CD4-positive, alpha-beta T cell treated with Interleukin-4 for 4 hours (primary cell): Measurements from ENCODE around the gene STXBP6.
"Not testable (repeated sequence)": the region's sequence is repeated elsewhere in the genome, so short reads cannot be mapped to it uniquely, and the experiment has no call there.

ENCODE experiments used
- DNase-seq: peaks from one replicate; pipeline ENCODE4 v3.0.0-alpha.2; 2020

STXBP6 gene

DNA sequence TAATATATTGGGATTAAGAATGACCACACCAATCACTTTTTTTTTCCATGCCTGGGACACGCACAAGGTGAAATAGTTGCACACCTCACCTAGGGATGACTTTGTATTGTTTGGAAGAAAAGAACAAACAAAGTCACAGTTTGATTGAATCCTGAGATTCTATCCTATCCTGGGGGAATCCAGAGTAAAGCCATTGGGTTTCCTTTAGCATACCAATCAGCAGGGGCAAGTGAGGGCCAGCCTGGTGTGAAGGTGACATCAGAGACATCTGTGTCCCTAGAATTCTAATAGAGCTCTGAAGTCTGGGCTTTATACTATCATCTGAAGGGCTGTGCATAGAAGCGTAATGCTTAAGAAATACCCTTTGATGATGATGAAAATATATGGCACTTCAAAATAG lies 199.9 kb downstream of the STXBP6 start:
- no peak for DNase-seq

DNA sequence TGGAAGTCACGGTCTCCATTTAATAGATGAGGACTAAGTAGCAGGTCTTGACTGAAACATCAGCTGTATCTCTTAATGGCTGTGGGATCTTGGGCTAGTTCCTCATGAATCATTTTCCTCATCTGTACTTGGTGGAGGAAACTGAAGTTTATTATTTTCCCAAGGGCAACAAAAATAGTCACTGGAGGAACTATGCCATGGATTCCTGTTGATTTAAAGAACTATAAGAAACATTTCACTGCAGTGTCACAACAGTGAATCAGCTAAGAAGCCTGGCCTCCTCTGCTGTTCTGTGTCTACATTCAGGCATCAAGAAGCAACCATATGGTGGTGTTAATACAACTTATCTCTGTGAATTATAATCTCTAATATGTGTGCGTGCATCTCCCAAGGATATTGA lies 200.5 kb downstream of the STXBP6 start:
- DNase-seq, result no peak

DNA sequence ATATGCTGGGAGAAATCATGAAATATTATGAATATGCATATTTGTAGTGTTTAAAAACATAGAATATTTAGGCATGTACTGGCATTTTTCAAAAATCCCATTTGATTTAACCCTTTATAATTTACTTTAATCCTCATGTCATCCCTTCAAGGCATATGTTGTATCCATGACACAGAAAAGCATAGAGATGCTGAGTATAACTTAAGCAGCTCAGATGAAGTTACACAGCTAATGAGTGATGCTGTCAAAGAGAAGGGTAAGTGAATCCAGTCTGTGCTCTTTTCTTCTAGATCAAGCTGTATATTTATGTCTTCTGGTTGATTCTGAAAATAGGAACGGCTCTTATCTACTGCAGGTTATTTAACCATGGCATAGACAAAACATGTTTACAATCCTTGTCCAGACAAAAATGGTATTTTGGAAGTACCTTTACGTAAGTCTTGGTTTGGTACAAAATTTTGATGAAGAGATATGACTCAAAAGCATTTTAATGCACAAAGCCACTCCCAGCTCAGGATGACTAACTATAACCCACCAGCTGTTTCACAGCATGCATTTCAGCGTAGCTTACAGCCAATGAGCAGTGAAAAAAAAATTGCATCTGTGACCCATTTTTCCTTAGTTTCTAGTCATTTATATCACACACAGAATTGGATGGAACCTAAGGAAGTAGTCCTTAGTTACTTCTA lies 201.7 kb downstream of the STXBP6 start:
- no peak for DNase-seq

DNA sequence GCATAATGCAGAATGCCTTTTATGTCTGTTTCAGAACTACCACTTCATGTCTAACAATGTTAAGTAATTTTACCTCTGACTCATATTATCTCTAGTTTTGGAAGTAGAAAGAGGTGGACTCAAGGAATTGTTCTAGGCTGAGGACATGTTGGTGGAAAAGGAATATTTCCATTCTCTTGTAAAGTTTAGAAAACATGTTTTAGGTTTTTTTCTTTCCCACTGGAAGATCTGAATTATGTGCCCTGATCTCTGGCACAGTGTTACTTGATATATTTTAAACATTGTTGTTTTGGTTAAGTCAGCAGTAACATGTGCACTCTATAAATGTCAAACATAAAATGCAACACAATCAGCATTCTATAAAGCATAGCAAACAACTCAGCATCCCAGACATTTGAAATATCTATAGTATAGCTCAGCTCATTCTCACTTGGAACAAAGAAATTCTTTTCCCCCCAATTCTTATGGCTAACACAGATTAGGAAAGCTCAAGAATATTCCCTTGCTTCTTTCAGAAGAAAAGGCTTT lies 202.3 kb downstream of the STXBP6 start:
- no peak for DNase-seq

DNA sequence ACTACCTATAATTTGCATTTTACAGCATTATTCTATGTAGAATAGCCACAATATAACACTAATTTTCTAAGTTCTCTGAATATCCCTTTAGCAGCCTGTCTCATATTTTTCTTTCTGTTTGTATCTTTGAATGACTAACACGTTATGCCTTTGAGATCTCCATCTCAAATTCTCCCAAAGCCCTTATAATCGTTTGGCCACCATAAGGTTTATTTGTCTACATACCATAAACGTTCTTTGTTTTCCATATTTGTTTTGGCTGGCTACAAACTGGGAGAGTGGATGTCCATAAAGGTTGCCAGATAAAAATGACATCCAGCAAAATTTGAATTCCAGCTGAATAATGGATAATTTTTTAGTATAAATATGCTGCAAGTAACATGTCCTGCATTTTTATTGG lies 203.7 kb downstream of the STXBP6 start:
- no peak for DNase-seq

DNA sequence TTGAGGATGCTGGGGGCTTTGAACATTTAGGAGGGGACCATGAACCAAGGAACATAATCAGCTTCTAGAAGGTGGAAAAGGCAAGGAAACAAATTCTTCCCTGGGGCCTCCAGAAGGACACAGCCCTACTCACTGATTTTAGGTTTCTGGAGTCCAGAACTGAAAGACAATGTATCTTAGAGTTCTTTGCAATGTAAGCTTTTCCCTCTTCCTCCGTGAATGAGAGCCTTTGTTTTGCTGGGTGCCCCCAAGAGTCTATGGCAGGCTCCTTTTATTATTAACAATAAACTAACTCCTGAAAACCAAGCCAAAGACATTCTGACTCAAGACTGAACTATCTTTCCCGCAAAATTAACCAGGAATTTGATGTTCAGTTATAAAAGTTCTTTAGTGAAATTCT lies 204.1 kb downstream of the STXBP6 start:
- DNase-seq, result no peak

DNA sequence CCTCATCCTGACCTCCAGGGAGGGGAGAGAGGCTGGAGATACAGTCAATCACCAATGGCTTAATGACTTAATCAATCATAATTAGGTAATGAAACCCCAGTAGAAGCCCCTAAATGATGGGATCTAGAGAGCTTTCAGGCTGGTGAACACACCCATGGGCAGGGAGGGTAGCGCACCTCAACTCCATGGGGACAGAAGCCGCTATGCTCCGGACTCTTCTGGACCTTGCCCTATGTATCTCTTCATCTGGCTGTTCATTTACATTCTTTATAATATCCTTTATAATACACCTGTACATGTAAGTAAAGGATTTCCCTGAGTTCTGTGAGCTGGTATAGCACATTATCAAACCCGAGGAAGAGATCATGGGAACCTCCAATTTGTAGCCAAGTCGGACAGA lies 205.9 kb downstream of the STXBP6 start:
- no peak for DNase-seq

DNA sequence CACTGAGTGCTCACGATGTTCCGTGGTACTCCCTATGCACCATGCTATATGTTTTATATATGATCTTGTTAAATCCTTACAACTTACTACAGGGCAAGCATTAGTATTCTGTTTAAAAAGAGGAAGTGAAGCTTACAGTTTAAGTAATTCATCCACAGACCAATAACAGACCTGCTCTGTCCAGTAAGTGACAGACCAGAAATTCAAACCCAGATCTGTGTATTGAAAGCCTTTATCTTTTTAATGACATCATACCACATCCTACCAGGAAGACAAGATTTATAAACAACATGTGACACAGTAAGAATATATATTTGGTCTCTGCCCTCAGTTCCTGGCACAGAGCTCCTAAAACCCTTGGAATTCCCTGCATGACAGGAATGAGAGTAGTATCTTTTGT lies 206.5 kb downstream of the STXBP6 start:
- no peak for DNase-seq

DNA sequence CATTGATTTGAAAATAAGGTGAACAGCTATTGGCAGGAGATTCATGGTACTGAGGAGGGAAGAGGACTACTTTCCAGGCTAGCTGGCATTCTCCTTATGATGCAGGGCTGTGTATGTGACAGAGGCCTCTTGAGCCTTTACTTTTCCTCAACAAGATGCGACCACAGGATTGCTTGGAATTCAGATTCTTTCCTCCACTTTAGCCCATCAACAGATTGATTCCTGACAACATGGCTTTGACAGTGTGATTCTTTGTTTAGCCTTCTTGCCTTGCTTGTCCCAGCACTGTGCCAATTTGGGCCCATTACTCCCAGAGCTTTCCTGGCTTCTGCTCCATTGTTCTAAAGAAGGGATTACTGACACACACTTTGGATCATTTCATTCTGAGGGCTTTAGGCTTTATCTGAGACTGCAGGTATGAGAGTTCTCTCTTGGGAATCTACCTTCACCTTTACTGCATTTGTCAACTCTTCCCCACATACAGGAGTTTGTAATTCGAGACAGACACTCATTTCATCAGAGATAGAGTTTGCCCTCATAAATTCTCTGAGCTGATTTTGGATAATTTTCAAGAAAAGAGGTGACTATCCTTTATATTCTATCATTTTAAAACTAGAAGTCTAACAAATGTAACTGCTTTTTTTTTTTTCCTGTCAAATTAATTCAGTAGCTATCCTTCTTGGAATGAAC lies 209.6 kb downstream of the STXBP6 start:
- DNase-seq, result no peak

DNA sequence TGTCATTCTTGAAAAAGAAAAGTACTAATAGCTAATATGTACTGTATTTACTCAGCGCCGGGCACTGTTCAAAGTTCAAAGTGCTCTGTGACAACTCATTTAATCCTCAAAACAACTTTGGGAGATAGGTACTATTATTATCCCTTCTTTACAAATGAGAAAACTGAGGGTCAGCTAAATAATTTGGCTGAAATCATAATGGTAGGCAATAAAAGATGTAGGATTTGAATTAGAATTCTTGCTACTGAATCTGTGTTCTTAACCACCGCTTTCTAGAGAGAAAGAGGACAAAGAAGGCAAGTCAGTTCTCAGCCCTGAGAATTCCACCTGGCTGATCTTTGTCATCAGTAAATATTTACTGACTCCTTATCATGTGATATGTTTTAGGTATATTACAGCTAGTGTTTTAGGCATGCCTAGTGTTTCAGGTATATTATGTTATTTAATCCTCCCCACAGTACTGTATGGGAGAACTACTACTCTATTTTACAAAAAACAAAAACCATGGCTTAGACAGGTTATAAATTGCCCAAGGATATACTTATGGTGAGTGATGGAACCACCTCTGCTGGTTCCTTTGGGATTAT lies 210.2 kb downstream of the STXBP6 start:
- no peak for DNase-seq

DNA sequence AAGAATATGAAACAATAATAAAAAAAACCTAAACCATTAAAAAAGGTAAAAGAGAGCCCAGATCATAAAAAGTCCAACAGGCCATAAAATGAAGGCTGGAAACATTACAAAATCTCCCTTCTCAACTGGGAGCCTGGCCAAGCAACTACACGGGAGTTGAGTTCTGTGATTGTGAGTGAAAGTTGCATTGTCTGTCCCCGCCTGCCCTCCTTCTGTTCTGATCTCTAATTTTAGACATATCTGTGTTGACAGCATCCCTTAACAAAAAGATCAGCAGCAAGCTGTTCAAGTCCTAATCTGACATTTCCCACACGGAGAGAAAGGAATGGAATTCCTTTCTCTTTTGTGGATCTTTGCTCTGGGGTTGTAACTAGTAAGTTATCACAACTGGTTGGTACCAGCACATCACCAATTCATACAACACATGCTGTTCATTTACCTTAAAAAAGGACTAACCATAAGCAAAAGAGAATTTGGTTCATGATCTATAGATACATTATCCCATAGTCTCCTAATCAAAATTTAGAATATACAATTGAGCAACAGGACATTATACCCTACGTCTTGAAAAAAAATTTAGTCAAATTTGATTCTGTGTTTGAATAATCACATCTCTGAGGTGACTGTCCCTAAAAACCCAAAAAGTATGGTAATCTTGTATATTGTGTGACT lies 210.9 kb downstream of the STXBP6 start:
- DNase-seq, result no peak

DNA sequence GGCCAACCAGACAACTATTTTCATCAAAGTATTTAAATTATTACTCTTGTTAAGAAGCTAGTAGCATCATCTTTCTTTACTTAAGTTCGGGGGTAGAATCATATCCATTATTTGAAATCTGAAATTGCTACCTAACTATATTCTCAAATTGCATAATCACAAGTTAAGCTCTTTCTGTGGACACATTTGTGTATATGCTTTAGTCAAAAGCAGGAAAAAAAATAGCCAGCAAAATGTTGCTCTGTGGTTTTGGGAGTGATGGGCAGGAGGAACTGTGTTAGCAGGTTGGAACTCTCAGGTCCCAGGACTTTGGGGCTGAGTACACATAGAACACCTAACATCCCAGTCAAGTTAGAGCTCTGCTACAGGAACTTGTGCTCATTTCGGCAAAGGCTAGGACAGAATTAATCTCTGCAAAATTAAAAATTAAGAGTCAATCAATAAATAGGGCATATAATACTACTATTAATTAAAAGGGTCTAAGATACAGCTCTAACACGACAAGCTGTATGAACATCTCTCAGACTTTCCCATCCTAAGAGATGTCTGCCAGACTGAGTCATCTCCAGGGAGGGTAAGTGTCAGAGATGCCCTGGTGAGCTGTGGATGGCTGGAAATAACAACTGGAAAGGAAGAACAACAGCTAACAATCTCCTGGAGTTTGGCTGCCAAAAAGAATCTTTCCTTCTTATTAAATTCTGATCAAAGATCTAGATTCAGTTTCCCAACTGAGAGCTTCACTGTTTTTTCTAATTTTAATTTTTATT lies 212.5 kb downstream of the STXBP6 start:
- no peak for DNase-seq

DNA sequence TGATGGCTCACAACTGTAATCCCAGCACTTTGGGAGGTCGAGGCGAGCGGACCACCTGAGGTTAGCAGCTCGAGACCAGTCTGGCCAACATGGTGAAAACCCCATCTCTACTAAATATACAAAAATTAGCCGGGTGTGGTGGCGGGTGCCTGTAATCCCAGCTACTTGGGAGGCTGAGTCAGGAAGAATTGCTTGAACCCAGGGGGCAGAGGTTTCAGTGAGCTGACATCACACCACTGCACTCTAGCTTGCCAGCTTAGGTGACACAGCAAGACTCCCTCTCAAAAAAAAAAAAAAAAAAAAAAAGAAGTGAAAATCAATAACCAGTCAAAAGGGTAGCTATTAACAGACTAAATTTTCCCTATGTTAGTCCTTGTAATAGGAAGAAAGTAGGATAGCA lies 213.6 kb downstream of the STXBP6 start:
- DNase-seq, result not testable (repeated sequence)

DNA sequence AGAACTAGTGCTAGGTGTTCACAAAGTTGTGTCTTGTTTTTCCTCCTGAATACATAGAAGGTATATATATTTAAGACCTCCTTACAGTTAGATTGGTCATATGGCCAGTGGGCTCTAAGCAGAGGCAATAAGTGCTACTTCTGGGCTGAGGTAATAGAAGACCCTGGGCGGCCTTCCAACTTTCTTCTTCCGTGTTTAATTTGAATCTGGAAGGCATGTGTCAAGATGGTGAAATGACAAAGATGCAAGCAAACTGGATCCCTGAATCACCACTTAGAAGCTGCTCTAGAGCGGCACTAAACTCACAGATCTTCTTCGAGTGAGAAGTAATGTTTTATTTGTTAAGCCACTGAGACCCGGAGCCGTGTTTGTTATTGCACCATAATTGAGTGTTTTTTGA lies 215.0 kb downstream of the STXBP6 start:
- DNase-seq, result no peak

DNA sequence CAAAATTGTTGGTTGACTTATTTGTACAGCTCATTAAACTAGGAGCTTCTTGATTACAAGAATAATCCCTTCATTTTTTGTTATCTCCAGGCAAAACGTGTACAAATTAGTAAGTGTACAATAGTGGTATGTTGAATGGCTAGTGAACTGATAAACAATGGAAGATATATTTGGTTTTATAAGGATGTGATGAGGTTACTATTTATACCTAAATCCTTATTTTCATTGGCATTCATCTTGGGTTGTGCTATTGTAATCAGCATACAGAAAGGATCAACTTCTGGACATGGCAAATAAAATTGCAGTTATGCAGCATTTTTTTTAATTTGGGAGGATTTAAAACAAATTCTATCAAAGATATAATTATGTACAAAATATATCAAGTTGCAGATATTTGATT lies 216.6 kb downstream of the STXBP6 start:
- DNase-seq, result no peak

DNA sequence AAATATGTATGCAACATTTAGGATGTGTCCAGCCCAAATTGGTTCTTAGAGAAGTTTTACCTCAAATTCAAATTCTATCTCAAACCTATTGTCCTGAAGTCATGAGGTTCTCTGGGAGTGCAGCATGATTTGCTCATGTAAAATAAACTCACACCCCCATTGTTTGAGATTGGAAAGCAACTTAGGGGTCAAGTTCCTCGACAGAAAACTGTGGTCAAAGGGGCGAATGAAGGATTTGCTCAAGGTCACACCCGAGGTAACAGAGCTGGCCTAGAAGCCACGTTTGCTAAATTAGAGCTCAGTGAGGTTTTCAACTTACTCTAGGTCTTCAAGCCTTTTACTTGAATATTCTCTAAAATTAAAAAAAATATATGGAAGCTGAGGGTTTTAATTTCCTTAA lies 218.3 kb downstream of the STXBP6 start:
- DNase-seq, result no peak

DNA sequence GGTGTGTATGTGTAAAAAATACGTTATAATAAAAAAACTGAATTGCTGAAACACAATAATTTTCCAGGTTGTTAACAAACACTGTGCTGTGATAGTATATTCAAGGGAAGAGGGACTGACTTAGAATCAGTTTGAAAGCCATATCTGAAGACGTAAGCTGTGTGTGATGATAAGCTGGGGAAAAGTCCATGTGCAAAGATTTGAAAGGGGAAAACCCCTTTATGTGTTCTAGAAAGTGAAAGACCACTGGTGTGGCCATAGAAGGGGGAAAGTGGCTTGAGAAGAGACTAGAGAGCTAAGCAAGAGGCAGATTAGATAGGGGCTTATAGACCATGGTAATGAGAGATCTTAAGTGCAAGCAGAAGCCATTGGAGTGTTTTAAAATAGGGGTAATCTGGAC lies 220.1 kb downstream of the STXBP6 start:
- DNase-seq, result no peak

DNA sequence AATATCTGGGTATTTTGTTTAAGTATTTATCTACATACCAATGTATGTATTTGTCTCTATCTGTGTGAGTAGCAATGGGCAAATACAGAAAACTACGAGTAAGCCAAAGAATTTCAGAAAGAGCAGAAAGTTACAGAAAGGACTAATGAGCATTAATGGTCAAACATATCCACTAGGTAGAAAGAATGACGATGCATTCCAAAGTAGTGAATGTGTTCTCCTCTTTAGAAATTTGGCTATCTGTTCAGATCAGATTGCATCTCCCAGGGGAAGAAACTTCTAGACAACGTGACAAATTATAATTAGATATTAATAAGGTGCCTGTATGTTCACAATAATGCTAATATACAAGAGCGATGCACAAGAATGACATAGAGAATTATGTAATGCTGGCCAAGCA lies 221.5 kb downstream of the STXBP6 start:
- DNase-seq, result no peak

DNA sequence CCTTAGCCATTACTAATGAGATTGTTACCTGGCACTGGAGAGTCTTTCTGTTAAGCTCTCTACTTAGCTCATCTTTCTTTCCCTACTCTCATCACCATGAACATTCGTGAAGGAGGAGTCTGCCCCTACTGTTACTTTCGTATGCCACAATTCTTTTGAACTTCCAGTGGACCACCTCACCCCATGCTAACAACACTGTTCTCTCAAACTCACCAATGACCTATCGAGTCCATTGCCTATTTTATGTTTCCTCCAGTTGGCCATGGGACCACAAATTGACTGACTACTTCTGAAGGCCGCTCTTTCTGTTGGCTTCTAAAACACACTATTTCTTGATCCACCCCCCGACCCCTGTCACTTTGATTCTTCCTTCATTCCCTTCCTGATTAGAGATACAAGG lies 223.6 kb downstream of the STXBP6 start:
- no peak for DNase-seq

DNA sequence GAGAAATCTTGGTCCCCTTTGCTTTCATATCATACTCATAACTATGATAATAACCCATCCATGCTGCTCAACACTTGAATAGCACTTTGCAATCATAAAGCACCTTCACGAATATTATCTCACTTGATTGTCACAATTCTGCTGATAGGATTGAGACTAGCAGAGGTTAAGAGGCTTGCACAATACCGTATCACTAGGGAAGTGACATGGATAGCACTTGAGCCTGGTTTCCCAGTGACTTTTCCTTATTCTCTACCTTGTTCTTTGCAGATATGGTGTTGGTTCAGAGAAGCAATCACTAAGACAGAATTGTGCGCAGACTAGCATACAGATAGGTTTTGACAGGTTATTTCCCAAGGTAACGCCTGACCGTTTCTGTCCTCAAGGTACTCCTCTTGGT lies 229.3 kb downstream of the STXBP6 start:
- DNase-seq, result no peak

DNA sequence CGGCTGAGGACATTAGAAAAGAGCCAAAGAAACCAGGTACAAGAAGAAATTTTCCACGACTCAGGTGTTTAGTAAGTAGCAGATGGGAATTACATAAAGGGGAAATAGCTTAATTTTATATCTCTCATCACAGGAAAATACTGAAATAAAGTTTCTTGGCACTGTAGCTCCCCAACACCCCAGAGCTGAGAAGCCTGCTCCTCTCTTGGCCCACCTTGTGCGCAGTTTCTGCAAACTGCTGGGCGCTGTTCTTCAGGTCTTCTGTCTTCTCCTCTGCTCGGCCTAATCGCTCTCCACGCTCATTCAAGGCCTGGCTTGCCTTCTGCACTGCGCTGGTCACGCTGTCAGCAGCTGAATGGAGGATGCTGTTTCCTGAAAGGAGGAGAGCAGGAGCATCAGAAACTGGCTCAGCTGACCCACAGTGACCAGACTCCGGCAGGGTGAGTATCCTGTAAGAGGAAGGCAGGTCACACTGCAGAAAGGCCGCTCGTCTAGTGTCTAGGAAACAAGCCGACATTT lies 231.1 kb downstream of the STXBP6 start:
- DNase-seq, result no peak

DNA sequence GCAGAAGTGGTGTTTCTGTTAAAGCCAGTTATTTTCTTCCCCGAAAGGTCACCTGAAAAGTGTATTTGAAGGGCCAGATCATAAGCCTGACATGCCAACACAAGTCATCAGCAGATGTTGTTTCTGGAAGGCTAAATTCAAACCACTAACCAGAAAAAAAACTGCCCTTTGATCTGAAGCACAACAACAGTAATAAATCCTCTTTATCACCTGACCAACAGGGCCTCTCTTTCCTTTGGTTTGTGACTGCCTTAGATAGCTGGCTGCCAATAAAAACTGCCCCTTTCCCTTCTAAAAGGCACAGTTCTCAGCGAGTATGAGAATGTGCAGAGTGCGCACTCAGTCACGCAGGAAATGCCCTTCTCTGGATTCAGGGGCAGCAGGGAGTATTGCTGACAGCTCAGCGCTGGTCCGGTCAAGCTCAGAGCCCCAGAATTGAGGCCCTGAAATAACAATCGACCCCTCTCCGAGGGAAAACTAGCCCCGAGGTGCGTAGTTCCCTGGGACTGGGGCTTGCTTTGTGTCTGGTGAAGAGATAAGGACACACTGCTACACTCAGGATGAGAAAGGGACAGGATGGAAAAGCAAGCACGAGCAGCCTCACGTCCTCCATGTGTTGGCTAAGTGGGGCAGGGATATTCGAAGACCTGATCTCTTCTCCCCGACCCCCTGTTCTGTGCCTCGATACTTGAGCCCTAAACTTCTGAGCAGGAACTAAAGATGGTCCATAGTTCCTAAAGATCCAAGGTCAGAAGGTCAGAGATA lies 231.7 kb downstream of the STXBP6 start:
- DNase-seq, result no peak
